Measurements from ENCODE around the gene SRCAP. TPM values are rescaled to one million over a fixed set of nuclear protein-coding genes. Genes with fewer than 3 reads are reported as not detected.
A peak's percentile ranks its signal among the peaks of the same experiment; 100 is the strongest.

Gene SRCAP
- total and polyA plus RNA-seq, 2 of the 8 experiments (the other 6 are each of a cell fraction or from before 2014, with no cell fraction given) = 5.5 to 54.3 TPM

GRCh38 chr16:30761928-30762902 lies 63.2 kb downstream of the SRCAP start, which contains the start of the genes CFAP119 and RNF40 (continued):
- TF ChIP-seq, protein P1, sequence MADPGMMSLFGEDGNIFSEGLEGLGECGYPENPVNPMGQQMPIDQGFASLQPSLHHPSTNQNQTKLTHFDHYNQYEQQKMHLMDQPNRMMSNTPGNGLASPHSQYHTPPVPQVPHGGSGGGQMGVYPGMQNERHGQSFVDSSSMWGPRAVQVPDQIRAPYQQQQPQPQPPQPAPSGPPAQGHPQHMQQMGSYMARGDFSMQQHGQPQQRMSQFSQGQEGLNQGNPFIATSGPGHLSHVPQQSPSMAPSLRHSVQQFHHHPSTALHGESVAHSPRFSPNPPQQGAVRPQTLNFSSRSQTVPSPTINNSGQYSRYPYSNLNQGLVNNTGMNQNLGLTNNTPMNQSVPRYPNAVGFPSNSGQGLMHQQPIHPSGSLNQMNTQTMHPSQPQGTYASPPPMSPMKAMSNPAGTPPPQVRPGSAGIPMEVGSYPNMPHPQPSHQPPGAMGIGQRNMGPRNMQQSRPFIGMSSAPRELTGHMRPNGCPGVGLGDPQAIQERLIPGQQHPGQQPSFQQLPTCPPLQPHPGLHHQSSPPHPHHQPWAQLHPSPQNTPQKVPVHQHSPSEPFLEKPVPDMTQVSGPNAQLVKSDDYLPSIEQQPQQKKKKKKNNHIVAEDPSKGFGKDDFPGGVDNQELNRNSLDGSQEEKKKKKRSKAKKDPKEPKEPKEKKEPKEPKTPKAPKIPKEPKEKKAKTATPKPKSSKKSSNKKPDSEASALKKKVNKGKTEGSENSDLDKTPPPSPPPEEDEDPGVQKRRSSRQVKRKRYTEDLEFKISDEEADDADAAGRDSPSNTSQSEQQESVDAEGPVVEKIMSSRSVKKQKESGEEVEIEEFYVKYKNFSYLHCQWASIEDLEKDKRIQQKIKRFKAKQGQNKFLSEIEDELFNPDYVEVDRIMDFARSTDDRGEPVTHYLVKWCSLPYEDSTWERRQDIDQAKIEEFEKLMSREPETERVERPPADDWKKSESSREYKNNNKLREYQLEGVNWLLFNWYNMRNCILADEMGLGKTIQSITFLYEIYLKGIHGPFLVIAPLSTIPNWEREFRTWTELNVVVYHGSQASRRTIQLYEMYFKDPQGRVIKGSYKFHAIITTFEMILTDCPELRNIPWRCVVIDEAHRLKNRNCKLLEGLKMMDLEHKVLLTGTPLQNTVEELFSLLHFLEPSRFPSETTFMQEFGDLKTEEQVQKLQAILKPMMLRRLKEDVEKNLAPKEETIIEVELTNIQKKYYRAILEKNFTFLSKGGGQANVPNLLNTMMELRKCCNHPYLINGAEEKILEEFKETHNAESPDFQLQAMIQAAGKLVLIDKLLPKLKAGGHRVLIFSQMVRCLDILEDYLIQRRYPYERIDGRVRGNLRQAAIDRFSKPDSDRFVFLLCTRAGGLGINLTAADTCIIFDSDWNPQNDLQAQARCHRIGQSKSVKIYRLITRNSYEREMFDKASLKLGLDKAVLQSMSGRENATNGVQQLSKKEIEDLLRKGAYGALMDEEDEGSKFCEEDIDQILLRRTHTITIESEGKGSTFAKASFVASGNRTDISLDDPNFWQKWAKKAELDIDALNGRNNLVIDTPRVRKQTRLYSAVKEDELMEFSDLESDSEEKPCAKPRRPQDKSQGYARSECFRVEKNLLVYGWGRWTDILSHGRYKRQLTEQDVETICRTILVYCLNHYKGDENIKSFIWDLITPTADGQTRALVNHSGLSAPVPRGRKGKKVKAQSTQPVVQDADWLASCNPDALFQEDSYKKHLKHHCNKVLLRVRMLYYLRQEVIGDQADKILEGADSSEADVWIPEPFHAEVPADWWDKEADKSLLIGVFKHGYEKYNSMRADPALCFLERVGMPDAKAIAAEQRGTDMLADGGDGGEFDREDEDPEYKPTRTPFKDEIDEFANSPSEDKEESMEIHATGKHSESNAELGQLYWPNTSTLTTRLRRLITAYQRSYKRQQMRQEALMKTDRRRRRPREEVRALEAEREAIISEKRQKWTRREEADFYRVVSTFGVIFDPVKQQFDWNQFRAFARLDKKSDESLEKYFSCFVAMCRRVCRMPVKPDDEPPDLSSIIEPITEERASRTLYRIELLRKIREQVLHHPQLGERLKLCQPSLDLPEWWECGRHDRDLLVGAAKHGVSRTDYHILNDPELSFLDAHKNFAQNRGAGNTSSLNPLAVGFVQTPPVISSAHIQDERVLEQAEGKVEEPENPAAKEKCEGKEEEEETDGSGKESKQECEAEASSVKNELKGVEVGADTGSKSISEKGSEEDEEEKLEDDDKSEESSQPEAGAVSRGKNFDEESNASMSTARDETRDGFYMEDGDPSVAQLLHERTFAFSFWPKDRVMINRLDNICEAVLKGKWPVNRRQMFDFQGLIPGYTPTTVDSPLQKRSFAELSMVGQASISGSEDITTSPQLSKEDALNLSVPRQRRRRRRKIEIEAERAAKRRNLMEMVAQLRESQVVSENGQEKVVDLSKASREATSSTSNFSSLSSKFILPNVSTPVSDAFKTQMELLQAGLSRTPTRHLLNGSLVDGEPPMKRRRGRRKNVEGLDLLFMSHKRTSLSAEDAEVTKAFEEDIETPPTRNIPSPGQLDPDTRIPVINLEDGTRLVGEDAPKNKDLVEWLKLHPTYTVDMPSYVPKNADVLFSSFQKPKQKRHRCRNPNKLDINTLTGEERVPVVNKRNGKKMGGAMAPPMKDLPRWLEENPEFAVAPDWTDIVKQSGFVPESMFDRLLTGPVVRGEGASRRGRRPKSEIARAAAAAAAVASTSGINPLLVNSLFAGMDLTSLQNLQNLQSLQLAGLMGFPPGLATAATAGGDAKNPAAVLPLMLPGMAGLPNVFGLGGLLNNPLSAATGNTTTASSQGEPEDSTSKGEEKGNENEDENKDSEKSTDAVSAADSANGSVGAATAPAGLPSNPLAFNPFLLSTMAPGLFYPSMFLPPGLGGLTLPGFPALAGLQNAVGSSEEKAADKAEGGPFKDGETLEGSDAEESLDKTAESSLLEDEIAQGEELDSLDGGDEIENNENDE (IDR thresholded peaks at IDR 0.05; ENCODE audit: insufficient replicate concordance, low read length) = no peak
- TF ChIP-seq BRCA1 (IDR thresholded peaks at IDR 0.05; ENCODE audit: low read depth, low read length) = no peak
- peak; percentile 93 for TF ChIP-seq PHF8 (conservative IDR thresholded peaks at IDR 0.05; ENCODE audit: low read depth, low read length)
- peak; percentile 60 for TF ChIP-seq NRF1 (IDR thresholded peaks at IDR 0.05; ENCODE audit: low read depth, low read length)
- peak; percentile 66 to 84 for TF ChIP-seq POLR2A (IDR thresholded peaks at IDR 0.05; ENCODE audit: control extremely low read depth in 1 of 2, low read depth in 2 of 2, low read length in 2 of 2)
- peak; percentile 14 to 98; a peak in 2 of 4 replicates for TF ChIP-seq HDAC2 (IDR thresholded peaks at IDR 0.05; ENCODE audit: borderline replicate concordance in 1 of 2, low read depth in 2 of 2, low read length in 2 of 2)
- no peak for TF ChIP-seq MAFK (IDR thresholded peaks at IDR 0.05; ENCODE audit: low read depth, low read length)
- peak; percentile 99 for TF ChIP-seq SAP30 (IDR thresholded peaks at IDR 0.05; ENCODE audit: insufficient read depth, insufficient replicate concordance, low read length)
- peak; percentile 91 for TF ChIP-seq KDM5A (IDR thresholded peaks at IDR 0.05; ENCODE audit: low read length)

Data from H1 (cell line).